Medulla oblongata (tissue), 1 donor: Measurements from ENCODE around the gene SPATC1L.
"Not testable (repeated sequence)": the region's sequence is repeated elsewhere in the genome, so short reads cannot be mapped to it uniquely, and the experiment has no call there.

Experiments
- DNase-seq: peaks from one replicate; pipeline ENCODE4 v3.0.0-alpha.2; 2015; ENCODE audit errors: extremely low spot score

The SPATC1L gene

DNA sequence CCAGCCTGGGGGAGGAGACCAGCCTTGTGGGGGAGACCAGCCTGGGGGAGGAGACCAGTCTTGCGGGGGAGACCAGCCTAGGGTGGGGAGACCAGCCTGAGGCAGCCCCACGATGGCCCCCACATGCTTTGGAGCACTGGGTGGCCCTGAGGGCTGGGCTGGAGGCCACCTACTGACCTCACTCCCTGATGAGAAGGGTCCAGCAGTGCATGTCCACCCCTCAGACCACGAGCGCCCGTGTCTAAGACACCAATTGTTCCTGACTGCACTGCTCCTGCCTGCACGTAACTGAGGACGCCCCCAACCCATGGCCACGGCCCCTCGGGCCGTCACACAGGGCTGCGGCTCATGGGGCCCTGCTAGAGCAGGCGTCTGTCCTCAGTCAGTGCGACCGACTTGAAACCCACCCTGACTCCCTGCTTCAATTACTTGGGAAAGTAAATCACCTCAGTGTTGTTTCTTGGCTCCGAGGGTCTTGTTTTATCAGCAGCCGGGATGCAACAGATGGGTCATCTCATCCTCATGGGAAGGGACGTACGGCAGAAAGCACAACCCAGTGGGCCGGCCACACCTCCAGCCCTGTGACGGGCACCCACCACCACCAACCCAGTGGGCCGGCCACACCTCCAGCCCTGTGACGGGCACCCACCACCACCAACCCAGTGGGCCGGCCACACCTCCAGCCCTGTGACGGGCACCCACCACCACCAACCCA lies at the start of gene SPATC1L:
Gene SPATC1L (minus strand): TSS at position 550 of the 715 bp plus-strand sequence. CDS start 1,643 bp downstream, outside the sequence.
- peak; percentile 73 for DNase-seq

DNA sequence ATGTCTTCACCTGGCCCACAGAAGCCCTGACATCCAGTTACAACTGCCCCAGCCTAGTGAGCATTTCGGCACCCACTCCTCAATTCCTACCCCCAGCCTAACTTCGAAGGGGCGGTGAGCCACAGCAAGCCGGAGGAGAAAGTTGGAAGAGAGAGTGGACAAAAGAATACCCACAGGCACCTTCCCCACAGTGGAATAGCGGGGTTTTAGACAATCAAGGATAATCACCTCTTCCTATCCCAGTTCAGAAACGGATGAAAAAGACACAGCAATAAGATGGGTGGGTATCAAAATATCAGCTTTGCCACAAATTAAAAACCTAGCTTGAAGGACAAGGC lies 45.6 kb upstream of the SPATC1L start:
- DNase-seq: no peak

DNA sequence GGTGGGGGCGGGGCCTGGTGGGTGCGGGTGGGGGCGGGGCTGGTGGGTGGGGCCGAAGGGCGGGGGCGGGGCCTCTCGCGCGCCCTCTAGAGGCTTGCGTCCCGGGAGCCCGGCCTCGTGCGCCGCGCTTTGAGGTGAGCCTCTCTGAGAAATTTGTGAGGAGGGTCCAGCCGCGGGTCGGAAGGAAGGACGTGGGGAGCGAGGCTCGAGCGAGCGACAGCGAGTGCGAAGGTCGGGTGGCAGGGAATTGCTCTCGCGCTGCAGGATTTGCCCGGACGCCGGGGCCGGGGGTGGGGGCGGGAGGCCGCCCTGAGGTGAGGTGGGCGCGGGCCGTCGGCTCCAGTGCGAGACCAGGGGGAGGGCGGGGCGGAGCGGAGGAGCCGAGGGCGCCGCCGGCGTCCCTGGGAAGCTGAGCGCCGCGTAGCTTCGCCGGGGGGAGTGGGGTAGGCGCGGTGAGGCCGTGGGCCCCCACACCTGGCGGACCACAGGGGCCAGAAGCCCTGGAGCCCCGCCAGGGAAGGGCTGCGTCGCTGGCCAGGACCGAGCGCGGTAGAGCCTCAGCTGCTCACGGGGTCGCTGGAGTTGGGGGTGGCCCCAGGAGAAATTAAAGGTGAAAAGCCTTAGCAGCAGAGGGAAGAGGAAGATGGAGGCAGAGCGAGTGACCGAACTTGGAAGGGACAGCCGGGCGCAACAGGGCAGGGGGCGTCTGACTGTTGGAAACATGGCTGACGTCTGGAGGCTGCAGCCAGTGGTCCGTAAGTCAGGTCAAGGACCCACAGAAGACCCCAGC lies 45.1 kb upstream of the SPATC1L start:
- DNase-seq: no peak

DNA sequence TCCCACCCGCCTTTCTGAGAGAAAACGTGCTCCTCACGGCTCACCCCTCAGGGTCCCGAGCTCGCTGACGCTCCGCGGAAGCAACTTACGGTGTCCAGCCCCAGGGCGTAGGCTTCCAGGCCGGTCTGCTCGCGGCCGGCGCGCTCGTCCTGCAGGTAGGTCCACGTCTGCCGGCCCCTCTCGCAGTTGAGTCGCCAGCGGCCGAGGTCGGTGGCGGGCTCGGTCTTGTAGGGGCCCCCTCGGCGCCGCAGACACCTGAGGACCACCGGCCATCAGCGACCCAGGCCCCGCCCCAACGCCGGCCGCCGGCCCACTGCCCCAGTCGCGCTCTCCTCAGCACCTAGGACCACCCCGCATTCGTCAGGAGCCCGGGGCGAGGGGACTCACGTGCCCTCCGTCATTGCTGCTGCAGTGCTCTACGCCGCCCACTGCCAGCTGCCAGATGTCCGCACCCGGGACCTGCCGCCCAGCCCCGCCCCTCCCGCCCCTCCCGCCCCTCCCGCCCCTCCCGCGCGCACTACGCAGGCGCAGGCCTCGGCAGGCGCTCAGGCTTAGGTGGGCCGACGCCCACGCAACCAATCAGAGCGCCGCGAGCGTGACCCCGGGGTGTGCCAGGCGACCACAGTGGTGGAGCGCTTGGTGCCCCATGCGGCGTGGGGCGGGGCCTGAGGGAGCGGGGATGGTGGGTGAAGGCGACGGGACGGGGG lies 44.2 kb upstream of the SPATC1L start, which contains the start of gene LSS:
Gene LSS (minus strand): TSS at position 430 of the 707 bp plus-strand sequence. CDS start 29 bp downstream, at position 401.
- peak; percentile 98 for DNase-seq

DNA sequence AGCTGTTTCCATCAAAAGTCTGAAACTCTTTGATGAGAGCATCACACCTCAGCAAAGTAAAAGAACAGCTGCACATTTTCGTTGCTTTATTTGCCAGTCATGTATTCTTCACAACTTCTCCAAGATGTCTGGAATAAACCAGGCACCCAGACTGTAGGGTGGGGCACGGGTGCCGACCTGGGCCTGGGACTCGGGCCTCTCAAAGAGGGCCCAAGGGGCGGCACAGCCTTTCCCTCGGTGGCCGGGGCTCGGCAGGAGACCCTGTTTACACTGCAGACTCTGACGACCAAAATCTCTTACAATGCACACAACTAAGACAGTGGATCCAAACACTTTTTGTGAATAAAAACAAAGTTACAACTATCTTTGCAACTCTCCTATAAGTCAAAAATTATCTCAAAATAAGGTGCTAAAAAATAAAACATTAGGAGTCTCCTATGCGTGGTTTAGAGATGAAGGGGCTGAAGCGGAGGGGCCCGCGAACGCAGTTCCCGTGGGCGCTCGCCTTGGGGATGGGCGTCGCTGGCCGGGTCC lies 43.6 kb upstream of the SPATC1L start:
- peak; percentile 35 for DNase-seq

DNA sequence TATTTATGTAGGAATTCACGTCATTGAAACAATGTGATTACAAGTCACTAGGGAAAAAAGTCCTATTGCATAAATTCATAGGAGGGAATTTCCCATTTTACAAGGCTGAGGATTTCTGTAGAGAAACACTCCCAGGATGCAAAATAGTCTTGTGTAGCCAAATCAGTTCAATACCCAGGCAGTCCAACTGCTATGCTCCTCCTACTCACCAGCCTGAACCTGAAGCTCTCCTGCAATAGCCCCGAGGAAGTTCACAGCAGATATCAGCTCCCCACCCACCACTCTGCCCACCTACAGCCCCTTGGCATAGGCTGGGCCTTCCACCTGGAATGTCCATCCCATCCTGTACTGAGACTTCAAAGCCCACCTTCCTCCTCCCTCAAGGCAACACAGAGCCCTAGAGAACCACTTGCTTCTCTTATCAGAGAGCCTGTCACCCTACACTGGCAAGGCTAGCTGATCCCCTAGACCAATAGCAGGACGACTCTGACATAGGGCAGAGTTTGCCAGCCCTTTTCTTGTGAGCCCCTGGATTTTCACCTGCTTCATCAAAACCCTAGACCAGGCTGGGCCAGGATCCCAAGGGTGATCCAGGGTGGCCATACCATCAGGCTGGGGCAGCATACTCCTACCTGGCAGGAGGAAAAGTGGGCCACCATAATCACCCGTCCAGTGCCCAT lies 42.8 kb upstream of the SPATC1L start:
- peak; percentile 30 for DNase-seq

DNA sequence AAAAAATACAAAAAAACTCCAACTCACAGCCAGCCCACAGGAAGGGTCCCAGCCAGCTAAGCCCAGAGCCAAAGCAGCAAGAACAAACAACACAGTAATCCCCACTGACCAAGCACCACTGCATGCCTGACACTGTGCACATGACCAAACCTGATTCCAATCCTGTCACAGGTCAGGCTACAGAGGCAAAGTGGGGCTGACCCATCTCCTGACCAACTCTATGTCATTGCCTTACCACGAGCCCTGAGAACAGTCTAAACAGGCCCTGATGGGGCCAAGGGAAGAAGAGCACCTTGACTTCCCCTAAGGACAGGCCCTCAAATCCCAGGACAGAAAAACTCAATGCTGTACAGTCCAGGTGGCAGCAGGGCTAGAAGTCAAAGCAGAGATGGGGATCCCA lies 41.9 kb upstream of the SPATC1L start:
- DNase-seq: peak; percentile 68

DNA sequence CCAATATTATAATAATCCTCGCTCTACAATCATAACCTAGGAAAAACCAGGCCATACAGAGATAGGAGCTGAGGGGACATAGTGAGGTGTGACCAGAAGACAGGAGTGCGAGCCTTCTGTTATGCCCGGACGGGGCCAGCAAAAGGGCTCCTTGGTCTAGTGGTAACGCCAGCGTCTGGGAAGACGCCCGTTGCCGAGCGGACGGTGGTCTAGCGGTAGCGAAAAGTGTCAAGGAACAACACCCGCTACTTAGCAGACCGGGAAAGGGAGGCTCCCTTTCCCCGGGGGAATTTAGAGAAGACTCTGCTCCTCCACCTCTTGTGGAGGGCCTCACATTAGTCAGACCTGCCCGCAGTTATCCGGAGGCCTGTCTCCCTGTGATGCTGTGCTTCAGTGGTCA lies 39.4 kb upstream of the SPATC1L start:
- not testable (repeated sequence) for DNase-seq

DNA sequence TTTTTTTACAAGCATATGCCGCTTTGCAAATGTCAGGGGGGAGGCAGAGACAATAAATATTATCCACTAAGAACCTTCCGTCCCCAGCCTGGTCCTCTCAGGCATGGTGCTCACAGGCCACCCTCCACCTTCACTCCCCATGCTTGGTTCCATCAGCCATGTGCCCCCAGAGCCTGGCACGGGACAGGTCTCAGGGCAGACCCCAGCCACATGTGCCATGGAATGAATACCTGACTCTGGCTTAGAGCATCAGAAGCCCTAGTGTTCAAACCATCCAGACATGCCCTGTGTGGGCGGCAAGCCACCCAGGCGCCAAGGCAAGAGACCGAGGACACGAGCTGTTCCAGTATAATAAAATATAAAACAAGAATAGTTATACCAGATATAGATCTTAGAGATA lies 39.0 kb upstream of the SPATC1L start:
- DNase-seq: no peak

DNA sequence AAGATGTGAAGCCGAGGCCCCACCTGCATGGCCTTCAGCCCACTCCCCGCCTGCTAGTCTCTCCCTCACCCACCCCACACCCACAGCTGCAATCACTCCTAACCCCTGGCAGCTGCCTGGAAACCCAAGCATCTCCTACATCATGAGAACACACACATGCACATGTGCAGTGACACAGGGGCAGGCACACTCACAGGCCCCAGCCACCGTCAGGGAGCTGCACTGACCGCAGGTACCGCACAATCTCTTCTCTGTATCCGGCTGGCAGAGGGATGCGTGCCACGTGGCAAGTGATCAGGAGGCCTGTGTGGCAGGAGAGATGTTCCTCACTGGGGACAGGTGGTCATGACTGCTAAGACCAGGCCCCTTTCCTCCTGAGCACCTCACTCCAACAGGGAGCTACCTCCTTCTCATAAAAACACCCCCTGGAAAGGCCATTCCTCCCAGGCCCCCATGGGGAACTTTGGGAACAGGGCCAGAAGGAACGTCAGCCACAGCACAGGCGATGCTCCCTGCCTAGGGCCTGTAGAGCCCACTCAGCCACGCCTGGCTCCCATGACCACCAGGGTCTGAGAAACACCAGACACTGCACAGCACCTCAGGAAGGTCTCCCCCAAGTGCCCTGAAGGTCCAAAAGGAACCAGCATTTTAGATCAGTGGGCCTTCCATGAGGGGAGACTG lies 38.3 kb upstream of the SPATC1L start:
- DNase-seq: no peak

DNA sequence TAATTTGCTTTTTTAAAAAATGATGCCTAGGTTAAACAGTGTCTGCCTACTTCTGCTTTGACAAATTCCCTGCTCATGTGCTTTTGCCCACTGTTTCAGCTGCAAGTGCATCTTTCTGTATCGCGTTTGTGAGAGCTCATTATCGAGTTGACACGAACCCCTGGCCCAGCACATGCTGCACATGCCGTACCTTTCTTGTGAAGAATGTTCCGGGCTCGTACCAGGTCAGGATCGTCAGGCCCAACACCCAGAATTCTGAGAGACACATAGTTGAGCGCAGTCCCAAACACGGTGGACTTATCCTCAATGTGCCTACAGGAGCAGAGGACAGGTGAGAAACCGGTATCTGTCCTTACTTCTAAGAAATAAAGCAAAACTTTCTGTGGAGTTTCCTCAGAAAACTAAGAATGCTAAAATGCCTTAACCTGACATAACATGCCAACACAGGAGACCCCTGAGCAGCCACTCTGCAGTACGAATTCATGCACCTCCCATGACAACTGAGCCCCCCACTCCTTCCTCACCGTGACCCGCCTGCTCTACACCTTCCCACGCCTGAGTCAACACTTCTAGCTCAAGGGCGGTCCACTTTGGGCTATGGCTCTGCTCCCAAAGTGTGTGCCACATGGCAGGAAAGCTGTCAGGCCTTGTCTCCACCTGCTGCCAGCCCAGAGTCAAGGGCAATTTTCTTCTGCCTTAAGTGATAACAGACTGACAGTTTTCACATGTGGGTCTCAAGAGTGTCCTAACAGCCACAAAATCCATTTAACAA lies 37.6 kb upstream of the SPATC1L start:
- DNase-seq: no peak

DNA sequence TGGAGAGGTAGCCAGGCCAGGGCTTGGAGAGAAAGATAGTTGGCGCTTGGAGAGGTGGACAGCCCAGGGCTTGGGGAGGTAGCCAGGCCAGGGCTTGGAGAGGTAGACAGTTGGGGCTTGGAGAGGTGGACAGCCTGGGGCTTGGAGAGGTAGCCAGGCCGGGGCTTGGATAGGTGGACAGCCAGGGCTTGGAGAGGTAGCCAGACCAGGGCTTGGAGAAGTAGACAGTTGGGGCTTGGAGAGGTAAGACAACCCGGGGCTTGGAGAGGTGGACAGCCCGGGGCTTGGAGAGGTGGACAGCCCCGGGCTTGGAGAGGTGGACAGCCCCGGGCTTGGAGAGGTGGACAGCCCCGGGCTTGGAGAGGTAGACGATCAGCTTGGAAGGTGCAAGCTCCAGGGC lies 36.6 kb upstream of the SPATC1L start:
- no peak for DNase-seq

DNA sequence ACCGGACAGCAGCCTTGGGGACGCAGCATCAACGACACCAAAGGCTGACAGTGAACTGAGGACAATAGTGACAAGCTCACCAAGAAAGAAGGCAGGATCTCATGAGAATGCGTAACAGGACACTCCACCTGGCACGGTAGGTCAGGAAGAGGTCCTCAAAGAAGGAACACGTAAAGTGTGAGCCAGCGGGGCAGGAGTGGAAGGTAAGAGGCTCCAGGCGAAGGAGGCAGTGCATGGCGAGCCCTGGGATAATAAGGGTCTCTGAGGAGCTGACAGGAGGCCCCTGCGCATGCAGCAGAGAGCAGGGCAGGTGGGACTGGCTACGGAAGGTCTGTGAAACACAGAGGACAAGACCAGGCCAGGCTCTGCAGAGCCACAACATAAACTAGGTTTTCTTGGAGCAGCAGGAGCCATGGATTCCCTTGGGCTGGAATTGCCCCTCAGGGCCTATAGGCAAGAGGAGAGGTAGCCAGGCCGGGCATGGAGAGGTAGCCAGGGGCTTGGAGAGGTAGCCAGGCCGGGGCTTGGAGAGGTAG lies 36.1 kb upstream of the SPATC1L start:
- no peak for DNase-seq

DNA sequence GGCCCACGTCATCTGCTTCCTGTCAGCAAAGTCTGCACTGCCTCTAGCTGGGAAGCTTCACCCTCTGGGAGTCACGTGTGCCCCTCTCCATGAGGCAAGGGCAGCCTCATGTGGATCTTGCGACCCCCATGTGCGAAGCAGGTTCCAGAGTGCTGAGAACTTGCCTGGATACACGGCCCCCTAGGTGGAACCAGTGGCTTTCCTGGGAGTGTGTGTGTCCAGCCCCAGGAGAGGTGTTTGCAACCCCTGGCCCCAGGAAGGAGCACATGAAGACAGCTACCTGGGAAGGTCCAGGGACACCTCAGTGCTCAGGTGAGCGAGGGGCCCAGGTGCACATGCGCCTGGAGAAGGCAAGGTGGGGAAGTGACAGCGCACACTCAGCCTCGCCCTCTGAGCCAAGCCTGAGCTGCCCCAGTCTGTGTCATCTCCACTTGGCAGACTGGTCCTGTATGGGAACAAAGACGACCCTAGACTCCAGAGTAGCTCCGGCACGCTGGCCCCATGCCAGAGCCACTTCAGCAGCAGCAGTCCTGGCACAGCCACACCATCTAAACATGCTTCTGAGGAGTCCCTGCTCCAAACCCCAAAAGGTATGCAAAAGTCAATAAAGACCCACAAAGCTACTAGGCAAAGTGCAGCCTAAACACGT lies 35.5 kb upstream of the SPATC1L start:
- peak; percentile 21 for DNase-seq

DNA sequence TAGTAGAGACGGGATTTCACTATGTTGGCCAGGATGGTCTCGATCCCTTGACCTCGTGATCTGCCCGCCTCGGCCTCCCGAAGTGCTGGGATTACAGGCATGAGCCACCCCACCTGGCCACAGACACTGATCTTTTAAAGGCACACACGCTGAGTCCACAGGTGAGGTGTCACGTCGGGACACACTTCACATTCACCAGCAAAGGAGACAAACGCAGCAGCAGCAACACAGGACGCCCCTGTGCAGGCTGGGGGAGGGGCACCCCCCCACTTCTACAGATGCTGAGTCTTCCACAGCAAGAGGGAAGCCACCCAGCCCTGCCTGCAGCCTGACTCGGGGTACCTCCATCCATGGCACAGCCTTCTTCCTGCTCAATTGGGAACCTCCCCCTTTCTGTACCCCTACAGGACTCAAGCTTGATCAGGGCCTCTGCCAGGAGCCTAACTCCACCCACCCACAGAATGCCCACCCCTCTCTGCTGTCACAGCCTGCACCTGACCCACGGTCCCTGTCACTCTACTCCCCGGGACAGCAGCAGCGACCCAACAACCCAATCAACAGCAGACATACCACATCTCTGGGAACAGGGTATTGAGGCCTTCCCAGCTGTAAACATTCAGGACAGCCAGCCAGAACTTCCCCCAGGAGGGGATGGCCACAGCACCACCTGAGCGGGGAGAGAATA lies 34.8 kb upstream of the SPATC1L start:
- no peak for DNase-seq

DNA sequence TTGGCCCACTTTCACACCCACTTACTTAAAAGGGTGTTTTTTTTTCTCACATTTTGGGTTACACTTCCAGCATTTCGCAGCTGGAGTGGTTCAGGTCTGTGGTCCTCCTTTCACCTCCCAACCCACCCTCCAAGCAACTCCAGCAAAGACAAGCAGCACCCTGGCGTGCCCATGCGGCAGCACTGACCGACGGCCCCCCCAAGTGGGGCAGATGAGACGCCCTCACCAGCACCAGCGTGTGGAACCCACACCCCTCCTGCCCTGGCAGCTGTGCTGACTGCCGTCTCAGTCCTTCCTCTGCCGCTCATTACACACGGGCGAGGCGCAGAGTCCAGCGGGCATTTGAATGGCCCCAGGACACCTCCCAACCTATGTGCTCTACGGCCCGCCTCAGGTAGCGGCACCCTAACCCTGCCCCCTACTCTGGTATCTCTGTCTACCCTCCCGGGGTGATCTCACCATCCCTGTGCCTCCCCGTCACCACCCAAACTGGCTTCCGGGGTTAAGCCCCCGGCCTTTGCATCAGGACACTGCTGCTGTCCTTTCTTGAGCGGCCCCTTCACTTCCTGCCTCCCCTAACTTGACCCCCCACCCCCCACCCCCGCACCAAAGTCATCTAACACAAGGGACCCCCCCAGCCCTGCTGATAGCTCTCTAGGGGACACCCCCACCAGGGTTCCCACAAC lies 33.4 kb upstream of the SPATC1L start:
- DNase-seq: no peak

DNA sequence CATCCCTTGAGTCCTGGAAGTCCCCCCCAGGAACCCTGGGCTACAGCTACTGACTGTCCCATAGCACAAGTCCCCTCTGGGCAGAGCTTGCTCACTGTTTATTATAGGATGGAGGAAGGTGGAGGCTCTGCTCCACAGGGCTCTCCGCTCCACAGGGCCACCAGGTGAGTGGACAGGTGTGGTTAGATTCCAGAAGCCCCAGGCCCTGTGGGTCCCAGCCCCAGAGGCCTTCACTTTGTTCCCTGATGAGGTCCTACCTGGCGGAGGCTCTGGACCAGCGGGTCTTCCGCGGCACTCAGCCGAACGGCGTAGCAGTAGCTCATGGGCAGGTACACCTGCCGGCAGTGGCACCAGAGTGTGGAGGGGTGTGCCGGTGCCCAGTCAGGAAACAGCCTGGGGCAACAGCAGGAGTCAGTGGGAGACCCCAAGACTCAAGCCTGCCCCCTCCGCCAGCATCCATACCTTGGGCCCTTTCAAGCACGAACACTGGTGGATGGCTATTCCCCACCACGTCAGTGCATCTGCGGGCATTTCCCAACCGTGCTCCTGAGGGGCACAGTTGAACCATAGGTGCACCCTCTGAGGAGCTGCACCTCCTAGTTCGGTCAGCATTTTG lies 32.0 kb upstream of the SPATC1L start:
- DNase-seq: no peak
